ENCODE data around the gene FNBP1L.

DNA sequence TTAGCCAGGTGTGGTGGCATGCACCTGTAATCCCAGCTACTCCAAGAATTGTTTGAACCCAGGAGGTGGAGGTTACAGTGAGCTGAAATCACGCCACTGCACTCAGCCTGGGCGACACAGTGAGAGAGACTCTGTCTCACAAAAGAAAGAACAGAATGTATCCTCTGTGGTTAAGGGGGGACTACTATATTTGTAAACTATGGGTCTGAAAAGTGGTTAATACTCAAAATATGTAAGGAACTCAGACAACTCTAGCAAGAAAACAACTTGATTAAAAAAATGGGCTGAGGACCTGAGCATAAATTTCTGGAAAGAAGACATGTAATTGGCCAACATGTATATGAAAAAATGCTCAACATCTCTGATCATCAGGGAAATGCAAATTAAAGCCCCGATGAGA is 11.2 kb downstream of the FNBP1L start:
- TF ChIP-seq, protein P1, sequence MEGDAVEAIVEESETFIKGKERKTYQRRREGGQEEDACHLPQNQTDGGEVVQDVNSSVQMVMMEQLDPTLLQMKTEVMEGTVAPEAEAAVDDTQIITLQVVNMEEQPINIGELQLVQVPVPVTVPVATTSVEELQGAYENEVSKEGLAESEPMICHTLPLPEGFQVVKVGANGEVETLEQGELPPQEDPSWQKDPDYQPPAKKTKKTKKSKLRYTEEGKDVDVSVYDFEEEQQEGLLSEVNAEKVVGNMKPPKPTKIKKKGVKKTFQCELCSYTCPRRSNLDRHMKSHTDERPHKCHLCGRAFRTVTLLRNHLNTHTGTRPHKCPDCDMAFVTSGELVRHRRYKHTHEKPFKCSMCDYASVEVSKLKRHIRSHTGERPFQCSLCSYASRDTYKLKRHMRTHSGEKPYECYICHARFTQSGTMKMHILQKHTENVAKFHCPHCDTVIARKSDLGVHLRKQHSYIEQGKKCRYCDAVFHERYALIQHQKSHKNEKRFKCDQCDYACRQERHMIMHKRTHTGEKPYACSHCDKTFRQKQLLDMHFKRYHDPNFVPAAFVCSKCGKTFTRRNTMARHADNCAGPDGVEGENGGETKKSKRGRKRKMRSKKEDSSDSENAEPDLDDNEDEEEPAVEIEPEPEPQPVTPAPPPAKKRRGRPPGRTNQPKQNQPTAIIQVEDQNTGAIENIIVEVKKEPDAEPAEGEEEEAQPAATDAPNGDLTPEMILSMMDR (conservative IDR thresholded peaks at IDR 0.05) = no peak
- no peak for TF ChIP-seq ZFX (IDR thresholded peaks at IDR 0.05)

Measured in C4-2B (cell line).